ENCODE measurements around the gene DHRS7B. TPM values are rescaled to one million over a fixed set of nuclear protein-coding genes. Genes with fewer than 3 reads are reported as not detected.

Gene DHRS7B
- polyA plus RNA-seq, 1 experiment = 12.5 TPM

DNA sequence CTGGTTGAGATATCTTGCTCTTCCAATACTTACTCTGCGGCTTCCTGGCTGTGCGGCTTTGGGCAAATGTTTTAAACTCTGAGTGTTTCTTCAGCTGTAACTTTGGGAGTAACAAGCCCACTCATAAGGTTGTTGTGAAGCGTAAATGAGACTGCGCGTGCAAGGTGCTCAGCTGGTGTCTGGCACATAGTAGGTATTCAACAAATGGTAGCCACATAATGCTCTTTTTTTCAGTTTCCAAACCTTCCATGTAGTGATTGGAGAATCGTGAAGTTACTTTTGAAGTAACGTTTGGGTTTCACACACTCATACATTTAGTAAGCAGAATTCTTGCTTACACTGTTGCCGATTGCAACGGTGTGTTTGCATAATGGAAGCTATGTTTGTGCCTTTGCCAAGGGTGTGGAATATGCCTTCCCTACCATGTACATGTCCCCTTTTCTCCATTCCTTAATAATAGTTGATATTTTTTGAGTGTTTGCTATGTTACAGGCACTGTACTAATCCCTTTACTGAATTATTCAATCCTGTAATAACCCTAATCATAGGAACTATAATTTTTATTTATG lies 829 bp downstream of the DHRS7B start:
- Histone ChIP-seq H3K27ac (ENCODE audit: low read depth, low read length) (no peak overlapping the region), H3K9me3 (ENCODE audit: control insufficient read depth, insufficient read depth, low read length) (no peaks in the 10 kb centered on the region), H3K4me3 (ENCODE audit: low read depth, low read length) (peak overlapping the region; percentile 99), H3K27me3 (ENCODE audit: control insufficient read depth, insufficient read depth, low read length) (peaks cover 8% of the 10 kb centered on the region)
- no peak for DNase-seq (ENCODE audit: low read depth, low spot score)
- TF ChIP-seq, protein P1, sequence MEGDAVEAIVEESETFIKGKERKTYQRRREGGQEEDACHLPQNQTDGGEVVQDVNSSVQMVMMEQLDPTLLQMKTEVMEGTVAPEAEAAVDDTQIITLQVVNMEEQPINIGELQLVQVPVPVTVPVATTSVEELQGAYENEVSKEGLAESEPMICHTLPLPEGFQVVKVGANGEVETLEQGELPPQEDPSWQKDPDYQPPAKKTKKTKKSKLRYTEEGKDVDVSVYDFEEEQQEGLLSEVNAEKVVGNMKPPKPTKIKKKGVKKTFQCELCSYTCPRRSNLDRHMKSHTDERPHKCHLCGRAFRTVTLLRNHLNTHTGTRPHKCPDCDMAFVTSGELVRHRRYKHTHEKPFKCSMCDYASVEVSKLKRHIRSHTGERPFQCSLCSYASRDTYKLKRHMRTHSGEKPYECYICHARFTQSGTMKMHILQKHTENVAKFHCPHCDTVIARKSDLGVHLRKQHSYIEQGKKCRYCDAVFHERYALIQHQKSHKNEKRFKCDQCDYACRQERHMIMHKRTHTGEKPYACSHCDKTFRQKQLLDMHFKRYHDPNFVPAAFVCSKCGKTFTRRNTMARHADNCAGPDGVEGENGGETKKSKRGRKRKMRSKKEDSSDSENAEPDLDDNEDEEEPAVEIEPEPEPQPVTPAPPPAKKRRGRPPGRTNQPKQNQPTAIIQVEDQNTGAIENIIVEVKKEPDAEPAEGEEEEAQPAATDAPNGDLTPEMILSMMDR (IDR thresholded peaks at IDR 0.05; ENCODE audit: low read depth, low read length) = no peak
- ChIA-PET POLR2A (no interaction called here), CTCF (interaction anchor here (0.6 to 8.9 kb wide), 6 partner anchors 9 to 385 kb away, joined by 3 to 78 read pairs (median 16); no protein-coding TSS in a partner anchor)

DNA sequence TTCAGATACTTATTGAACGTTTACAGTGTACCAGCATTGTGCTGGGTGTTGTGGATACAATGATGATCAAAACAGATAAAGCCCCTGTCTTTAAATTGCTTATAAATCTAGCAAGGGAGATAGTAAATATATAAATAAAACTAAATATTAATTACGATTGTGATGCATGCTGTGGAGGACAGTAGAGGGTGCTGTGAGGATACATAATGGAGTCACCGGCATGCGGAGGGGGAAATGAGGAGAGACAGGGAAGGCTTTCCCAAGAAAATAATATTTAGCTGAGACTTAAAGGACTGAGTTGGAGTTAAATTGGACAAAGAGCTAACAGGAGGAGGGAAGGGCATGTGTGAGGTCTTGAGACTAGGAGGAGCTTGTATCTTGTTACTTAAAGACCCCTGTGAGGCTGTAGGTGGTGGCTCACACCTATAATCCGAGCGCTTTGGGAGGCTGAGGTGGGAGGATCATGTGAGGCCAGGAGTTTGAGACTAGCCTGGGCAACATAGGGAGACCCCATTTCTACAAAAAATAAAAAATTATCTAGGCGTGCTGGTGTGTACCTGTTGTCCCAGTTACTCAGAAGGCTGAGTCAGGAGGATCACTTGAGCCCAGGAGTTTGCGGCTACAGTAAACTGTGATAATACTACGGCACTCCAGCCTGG lies 2.4 kb downstream of the DHRS7B start:
- Histone ChIP-seq H3K9me3 (ENCODE audit: control insufficient read depth, insufficient read depth, low read length) (no peaks in the 10 kb centered on the region), H3K27me3 (ENCODE audit: control insufficient read depth, insufficient read depth, low read length) (peaks cover 2% of the 10 kb centered on the region), H3K27ac (ENCODE audit: low read depth, low read length) (no peak overlapping the region), H3K4me3 (ENCODE audit: low read depth, low read length) (no peak overlapping the region)
- TF ChIP-seq, protein P1 (IDR thresholded peaks at IDR 0.05; ENCODE audit: low read depth, low read length) = peak; percentile 71
- DNase-seq (ENCODE audit: low read depth, low spot score) = peak; percentile 26
- POLR2A ChIA-PET = interaction anchor here (0.6 kb wide), 1 partner anchor 140 kb away, joined by 5 read pairs; no protein-coding TSS in a partner anchor
- CTCF ChIA-PET = interaction anchor here (0.6 to 8.9 kb wide), 38 partner anchors 10 to 384 kb away, joined by 3 to 78 read pairs (median 4); no protein-coding TSS in a partner anchor

GRCh38 chr17:21131137-21131536 lies 4.4 kb downstream of the DHRS7B start:
- TF ChIP-seq, protein P1 (IDR thresholded peaks at IDR 0.05; ENCODE audit: low read depth, low read length) = no peak
- Histone ChIP-seq H3K27me3 (ENCODE audit: control insufficient read depth, insufficient read depth, low read length) (no peaks in the 10 kb centered on the region), H3K4me3 (ENCODE audit: low read depth, low read length) (no peak overlapping the region), H3K9me3 (ENCODE audit: control insufficient read depth, insufficient read depth, low read length) (0 out of 2 replicates have a peak, but pooled peaks cover under 1% of the 10 kb centered on the region), H3K27ac (ENCODE audit: low read depth, low read length) (no peak overlapping the region)
- ChIA-PET POLR2A (no interaction called here), CTCF (interaction anchor here (8.1 to 8.9 kb wide), 2 partner anchors 12 to 382 kb away, joined by 71 to 78 read pairs; no protein-coding TSS in a partner anchor)
- DNase-seq (ENCODE audit: low read depth, low spot score) = no peak

DNA sequence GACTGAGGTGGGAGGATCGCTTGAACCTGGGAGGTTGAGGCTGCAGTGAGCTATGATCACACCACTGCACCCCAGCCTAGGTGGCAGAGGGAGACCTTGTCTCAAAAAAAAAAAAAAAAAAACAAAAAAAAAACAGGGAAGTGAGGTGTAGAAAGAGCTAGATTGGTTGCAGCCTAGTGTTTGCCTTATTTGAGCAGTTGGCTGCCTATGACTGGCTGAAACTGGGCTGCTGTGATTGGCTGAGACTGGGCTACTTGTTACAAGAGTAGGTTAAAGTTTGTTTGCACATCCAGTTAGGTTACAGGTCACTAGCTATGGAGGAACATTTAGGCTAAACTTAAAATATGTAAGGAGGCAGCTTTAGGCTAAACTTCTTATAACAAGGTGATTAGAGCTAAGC lies 5.7 kb downstream of the DHRS7B start:
- H3K27me3 ChIP-seq (ENCODE audit: control insufficient read depth, insufficient read depth, low read length) = no peaks in the 10 kb centered on the region
- TF ChIP-seq, protein P1 (IDR thresholded peaks at IDR 0.05; ENCODE audit: low read depth, low read length) = no peak
- no peak for DNase-seq (ENCODE audit: low read depth, low spot score)
- ChIA-PET POLR2A (no interaction called here), CTCF (interaction anchor here (0.6 to 8.9 kb wide), 5 partner anchors 14 to 380 kb away, joined by 3 to 78 read pairs (median 5); partner anchors contain the start of gene USP22)
- peaks cover 14% of the 10 kb centered on the region for H3K9me3 ChIP-seq (ENCODE audit: control insufficient read depth, insufficient read depth, low read length)
- no peak overlapping the region for H3K4me3 ChIP-seq (ENCODE audit: low read depth, low read length)
- no peak overlapping the region for H3K27ac ChIP-seq (ENCODE audit: low read depth, low read length)

- TF ChIP-seq, protein P1 (IDR thresholded peaks at IDR 0.05; ENCODE audit: low read depth, low read length) = no peak
- H3K27ac ChIP-seq (ENCODE audit: low read depth, low read length) = no peak overlapping the region
- ChIA-PET CTCF (interaction anchor here (8.1 kb wide), 1 partner anchor 16 kb away, joined by 78 read pairs; no protein-coding TSS in a partner anchor), POLR2A (no interaction called here)
- DNase-seq (ENCODE audit: low read depth, low spot score) = no peak
- H3K9me3 ChIP-seq (ENCODE audit: control insufficient read depth, insufficient read depth, low read length) = peaks cover 21% of the 10 kb centered on the region
- no peaks in the 10 kb centered on the region for H3K27me3 ChIP-seq (ENCODE audit: control insufficient read depth, insufficient read depth, low read length)
- H3K4me3 ChIP-seq (ENCODE audit: low read depth, low read length) = no peak overlapping the region
These were observed 7.8 kb downstream of the DHRS7B start for GRCh38 chr17:21134559-21134958.
